Activated CD4-positive, alpha-beta T cell treated with anti-CD3 and anti-CD28 coated beads for 36 hours (primary cell): Measurements from ENCODE around the gene PERCC1. TPM values are rescaled to one million over a fixed set of nuclear protein-coding genes. Genes with fewer than 3 reads are reported as not detected.
A peak's percentile ranks its signal among the peaks of the same experiment; 100 is the strongest.

Experiments
- ATAC-seq: fragments of 200-7000 bp; cut with Tn5 transposase; one replicate; pipeline ENCODE4 v1.10.0; 2021; ENCODE audit warnings: mild to moderate bottlenecking, moderate library complexity
- CTCF ChIA-PET: fragments of 350-600 bp; sonication (Branson Sonifier 250); formaldehyde crosslinking; loops from one replicate; lab custom pipeline; 2021; ENCODE audit warnings: antibody characterized with exemption; lab: Charles Lee
- POLR2A ChIA-PET: fragments of 350-600 bp; sonication (Branson Sonifier 250); formaldehyde crosslinking; loops from one replicate; lab custom pipeline; 2021; ENCODE audit warnings: antibody characterized with exemption, inconsistent platforms; lab: Charles Lee
- DNase-seq: peaks from one replicate; pipeline ENCODE4 v3.0.0-alpha.2; 2020
- H3K27ac Mint-ChIP-seq: one replicate; pipeline ENCODE4 v1.8.0; 2021; ENCODE audit warnings: mixed read lengths
- H3K27me3 Mint-ChIP-seq: one replicate; pipeline ENCODE4 v1.8.0; 2021; ENCODE audit warnings: mixed read lengths
- H3K36me3 Mint-ChIP-seq: one replicate; pipeline ENCODE4 v1.8.0; 2021; ENCODE audit warnings: low read depth, mixed read lengths
- H3K4me1 Mint-ChIP-seq: one replicate; pipeline ENCODE4 v1.8.0; 2021; ENCODE audit warnings: mixed read lengths
- H3K4me3 Mint-ChIP-seq: one replicate; pipeline ENCODE4 v1.8.0; 2021; ENCODE audit warnings: mild to moderate bottlenecking, moderate library complexity, mixed read lengths
- H3K9me3 Mint-ChIP-seq: one replicate; pipeline ENCODE4 v1.8.0; 2021; ENCODE audit warnings: low read depth, mixed read lengths
- intact Hi-C, 2 experiments: fragments of 100-400 bp; cut with DNase I in 1 of 2; cut with micrococcal nuclease in 1 of 2; formaldehyde crosslinking; loops; one replicate each; pipeline versions ENCODE4 v1.14.2 to v1.15.1; 2022 to 2024; cut with DNase I, micrococcal nuclease
- total RNA-seq, 2 experiments: library from RNA; stranded (reverse); gene quantifications; one replicate each; pipeline ENCODE4 v1.2.3, GENCODE V29; 2021

Gene PERCC1
- total RNA-seq, 2 experiments from 2014 or later = not detected

DNA sequence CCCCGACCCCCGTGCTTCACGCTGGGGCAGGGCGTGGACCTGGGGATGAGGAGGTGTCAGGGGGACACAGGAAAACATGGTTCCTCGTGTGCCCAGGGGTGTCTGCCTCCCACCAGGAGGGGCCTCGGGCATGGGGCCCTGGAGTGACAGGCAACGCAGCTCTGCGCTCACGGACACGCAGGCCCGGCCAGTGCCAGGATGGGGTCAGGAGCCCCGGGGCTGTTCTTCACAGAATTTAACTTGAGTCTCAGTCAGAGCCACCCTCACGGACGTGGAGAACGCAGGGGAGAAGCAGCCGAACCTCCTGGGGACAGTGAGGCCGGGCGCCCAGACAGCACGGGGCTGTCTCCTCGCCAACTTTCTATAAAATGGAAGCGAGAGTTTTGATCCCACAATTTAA is 33.1 kb upstream of the PERCC1 start:
- Mint-ChIP-seq H3K9me3 (no peaks in the 10 kb centered on the region), H3K36me3 (peaks cover 3% of the 10 kb centered on the region), H3K27me3 (no peaks in the 10 kb centered on the region), H3K27ac (no peak overlapping the region), H3K4me1 (no peaks in the 10 kb centered on the region), H3K4me3 (no peak overlapping the region)
- ATAC-seq (no peak), DNase-seq (no peak)
- POLR2A ChIA-PET = no interaction called here
- intact Hi-C loops = no loop called here
- CTCF ChIA-PET = no interaction called here

DNA sequence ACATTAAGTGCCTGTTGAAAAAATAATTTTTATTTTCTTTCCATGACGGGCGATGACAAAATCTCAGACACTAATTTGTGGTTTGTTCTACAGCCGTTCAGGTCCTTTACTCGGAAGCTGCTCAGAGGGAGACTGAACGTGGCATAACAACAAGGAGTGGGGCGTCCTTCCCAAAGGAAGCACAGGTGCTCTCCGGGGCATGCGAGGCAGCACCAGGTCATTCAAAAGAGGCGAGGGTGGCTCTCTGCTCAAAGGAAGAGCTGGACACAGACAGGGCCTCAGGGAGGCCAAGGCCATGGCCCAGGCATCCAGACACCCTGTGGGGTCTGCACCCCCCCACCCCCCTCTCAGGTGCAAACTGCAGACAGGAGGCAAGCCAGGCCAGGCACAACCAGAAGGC is 32.5 kb upstream of the PERCC1 start:
- H3K27ac Mint-ChIP-seq = no peak overlapping the region
- no peak for ATAC-seq
- no peaks in the 10 kb centered on the region for H3K27me3 Mint-ChIP-seq
- POLR2A ChIA-PET = no interaction called here
- CTCF ChIA-PET = no interaction called here
- H3K4me1 Mint-ChIP-seq = no peaks in the 10 kb centered on the region
- intact Hi-C loops = no loop called here
- H3K36me3 Mint-ChIP-seq = peaks cover 3% of the 10 kb centered on the region
- H3K9me3 Mint-ChIP-seq = no peaks in the 10 kb centered on the region
- no peak for DNase-seq
- no peak overlapping the region for H3K4me3 Mint-ChIP-seq

DNA sequence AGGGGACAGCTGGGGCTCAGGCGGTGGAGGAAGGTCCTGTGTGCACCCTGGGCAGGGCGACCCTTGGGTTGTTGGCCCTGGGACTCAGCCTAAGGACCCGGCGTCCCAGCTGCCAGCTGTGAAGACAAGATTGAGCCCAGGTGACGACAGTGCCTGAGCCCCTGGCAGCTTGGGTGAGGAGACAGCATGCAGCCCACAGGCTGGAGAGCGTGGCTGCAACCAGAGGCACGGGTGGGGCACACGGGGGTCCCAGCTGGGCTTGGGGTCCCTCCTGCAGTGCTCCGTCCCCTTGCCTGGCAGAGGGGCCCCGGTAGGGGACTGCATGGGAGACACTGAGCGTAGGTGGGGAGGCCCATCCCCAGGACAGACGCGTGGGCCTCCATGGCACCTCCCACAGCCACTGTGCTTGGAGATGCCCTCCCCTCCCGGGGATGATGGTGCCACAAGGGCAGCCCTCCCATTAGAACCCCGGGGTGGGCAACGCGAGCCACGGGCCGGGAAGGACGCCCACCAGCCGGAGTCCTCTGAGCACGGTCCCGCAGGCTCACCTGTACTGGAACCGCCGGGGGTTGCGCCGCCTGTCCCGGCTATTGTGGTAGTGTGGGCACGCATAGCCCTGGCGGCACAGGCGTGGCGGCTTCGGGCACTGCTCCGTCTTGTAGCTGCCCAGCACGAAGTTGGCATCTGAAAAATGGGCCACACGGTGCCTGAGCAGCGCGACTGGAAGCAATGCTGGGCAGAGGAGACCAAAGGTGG is 31.9 kb upstream of the PERCC1 start:
- Mint-ChIP-seq H3K36me3 (peaks cover 3% of the 10 kb centered on the region), H3K27ac (no peak overlapping the region), H3K9me3 (no peaks in the 10 kb centered on the region), H3K4me3 (no peak overlapping the region), H3K27me3 (no peaks in the 10 kb centered on the region), H3K4me1 (no peaks in the 10 kb centered on the region)
- ChIA-PET POLR2A (no interaction called here), CTCF (no interaction called here)
- intact Hi-C loops = no loop called here
- DNase-seq (no peak), ATAC-seq (no peak)

DNA sequence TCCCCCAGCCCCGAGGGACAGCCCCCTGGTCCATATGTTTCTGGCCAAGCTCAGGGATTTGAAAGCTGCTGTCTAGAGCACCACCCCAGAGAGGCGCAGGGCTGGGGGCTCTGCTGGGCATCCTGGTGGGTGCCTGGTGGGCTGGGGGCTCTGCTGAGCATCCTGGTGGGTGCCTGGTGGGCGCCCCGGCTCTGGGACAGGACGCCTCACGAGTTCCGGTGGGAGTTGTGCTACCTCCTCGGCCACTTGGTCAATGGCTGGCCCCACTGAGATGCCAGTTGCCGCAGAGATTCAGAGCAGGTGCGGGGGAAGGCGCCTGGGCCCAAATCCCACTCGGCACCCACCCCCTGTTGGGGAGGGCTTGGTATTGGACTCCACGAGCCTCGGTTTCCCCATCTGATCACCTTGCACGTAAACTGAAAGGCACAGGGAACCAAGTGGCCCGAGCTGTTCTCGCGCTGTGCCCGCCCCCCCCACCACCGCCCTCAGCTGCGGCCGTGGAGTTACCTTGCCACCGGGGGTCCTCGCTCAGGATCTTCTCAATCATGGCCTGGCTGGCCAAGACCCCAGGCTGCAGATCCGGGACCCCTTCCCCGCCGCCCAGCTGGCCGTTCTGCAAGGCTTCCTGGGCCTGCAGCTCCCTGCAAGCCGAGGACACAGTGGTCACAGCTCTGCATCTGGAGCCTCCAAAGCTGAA is 29.7 kb upstream of the PERCC1 start:
- intact Hi-C loops = no loop called here
- Mint-ChIP-seq H3K9me3 (no peaks in the 10 kb centered on the region), H3K27ac (no peak overlapping the region), H3K36me3 (peaks cover 3% of the 10 kb centered on the region), H3K4me1 (no peaks in the 10 kb centered on the region), H3K27me3 (no peaks in the 10 kb centered on the region), H3K4me3 (no peak overlapping the region)
- POLR2A ChIA-PET = no interaction called here
- DNase-seq (no peak), ATAC-seq (no peak)
- CTCF ChIA-PET = no interaction called here

DNA sequence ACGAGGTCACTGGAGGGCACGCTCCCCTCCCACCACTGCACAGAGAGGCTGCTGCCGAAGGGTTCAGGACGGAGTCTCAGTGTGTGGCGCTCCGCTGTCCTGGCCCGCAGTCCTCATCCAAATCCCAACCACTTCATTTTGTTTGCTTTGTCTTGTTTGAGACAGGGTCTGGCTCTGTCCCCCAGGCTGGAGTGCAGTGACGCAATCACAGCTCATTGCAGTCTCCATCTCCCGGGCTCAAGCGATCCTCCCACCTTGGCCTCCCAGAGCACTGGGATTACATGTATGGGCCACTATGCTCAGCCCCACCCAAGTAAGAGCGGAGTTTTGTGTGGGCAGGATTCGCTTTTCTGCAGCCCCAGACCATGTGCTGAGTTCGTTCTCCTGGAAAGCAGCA is 29.1 kb upstream of the PERCC1 start:
- no peak for ATAC-seq
- Mint-ChIP-seq H3K27ac (no peak overlapping the region), H3K9me3 (no peaks in the 10 kb centered on the region), H3K4me1 (no peaks in the 10 kb centered on the region), H3K27me3 (no peaks in the 10 kb centered on the region), H3K36me3 (peaks cover 3% of the 10 kb centered on the region), H3K4me3 (no peak overlapping the region)
- no peak for DNase-seq
- CTCF ChIA-PET = no interaction called here
- intact Hi-C loops = no loop called here
- POLR2A ChIA-PET = no interaction called here

DNA sequence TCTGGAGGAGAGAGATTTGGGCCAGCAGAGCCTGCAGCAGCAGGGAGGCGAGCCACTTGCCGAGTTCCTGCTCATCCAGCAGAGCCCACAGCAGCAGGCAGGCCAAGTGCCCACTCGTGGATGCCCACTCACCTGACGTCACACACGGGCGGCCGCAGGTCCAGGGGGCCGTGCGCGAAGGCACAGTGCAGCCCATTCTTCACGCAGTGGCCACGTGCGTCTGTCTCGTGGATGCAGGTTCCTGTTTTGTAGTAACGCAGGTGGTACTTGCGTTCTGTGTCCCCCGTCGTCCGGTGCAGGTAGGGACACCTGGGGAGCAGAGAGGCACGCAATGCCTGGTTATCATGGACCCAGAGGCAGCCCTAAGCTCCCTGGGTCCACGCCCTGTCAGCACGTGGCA is 27.8 kb upstream of the PERCC1 start:
- H3K4me3 Mint-ChIP-seq = no peak overlapping the region
- ATAC-seq = no peak
- H3K27me3 Mint-ChIP-seq = no peaks in the 10 kb centered on the region
- intact Hi-C loops = no loop called here
- DNase-seq = no peak
- peaks cover 3% of the 10 kb centered on the region for H3K36me3 Mint-ChIP-seq
- POLR2A ChIA-PET = no interaction called here
- CTCF ChIA-PET = no interaction called here
- no peak overlapping the region for H3K27ac Mint-ChIP-seq
- H3K9me3 Mint-ChIP-seq = no peaks in the 10 kb centered on the region
- peaks cover 5% of the 10 kb centered on the region for H3K4me1 Mint-ChIP-seq

DNA sequence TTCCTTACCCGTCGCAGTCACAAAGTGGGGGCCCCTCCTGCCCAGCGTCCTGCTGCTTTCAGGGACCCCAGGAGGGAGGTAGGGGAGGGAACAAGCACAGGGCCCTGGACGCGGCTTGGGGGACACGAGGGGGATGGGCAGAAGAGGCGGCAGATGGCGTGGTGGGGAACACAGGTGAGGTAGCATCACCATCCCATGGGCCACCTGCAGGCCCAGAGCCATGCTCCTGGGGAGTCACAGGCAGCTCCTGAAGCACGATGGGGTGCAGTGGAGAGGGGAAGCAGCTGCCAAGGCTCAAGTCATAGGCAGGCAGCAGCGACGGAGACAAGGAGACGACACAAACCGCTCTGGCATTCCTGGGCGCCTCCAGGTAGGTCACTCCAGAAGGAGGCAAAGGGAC is 27.1 kb upstream of the PERCC1 start:
- H3K4me1 Mint-ChIP-seq = peaks cover 9% of the 10 kb centered on the region
- ATAC-seq (no peak), DNase-seq (no peak)
- no peaks in the 10 kb centered on the region for H3K27me3 Mint-ChIP-seq
- H3K36me3 Mint-ChIP-seq = peaks cover 3% of the 10 kb centered on the region
- intact Hi-C loops = no loop called here
- ChIA-PET CTCF (no interaction called here), POLR2A (no interaction called here)
- H3K9me3 Mint-ChIP-seq = no peaks in the 10 kb centered on the region
- H3K4me3 Mint-ChIP-seq = no peak overlapping the region
- H3K27ac Mint-ChIP-seq = no peak overlapping the region

DNA sequence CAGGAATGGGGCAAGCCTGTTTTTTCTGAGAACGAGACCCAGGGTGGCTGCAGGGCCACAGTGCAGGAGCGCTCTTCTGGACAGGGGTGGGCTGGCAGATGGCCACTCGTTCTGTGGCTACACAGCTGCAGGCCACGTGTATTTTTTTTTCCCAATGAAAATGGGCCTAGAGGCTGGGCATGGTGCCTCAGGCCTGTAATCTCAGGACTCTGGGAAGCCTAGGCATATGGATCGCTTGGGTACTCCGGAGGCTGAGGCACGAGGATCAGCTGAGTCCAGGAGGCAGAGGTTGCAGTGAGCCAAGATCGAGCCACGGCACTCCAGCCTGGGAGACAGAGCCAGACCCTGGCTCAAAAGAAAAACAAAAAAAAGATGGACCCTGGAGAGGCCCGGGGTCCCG is 23.1 kb upstream of the PERCC1 start:
- H3K4me3 Mint-ChIP-seq = peak overlapping the region; percentile 63

DNA sequence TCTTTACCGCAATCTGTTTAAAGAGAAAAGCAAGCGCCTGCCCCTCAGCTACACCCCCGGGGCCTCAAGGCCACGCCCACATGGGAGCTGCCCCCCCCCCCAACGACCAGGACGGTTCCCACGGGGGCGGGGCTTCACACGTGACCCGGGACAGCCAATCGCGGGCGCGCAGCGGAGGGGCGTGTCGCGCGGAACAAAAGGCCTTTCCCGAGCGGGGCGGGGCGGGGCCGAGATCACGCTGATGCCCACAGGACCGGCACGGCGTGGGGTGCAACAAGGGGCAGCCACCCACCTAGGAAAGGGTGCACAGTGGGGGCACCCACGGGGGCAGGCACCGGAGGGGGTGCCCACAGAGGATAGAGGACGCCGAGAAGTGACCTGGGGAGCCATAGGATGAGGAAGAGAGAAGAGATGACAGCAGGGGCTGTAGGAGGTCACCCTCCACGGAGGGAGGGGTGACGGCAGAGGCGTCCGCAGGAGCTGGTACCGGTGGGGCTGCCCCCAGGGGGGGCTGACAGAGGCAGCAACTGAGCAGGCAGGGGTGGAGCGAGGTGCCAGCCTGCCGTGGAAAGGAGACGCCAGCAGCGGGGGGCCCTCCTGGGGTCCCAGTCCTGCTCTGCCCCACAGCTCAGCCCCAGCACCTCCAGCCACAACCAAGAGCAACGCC is 22.6 kb upstream of the PERCC1 start:
- H3K27me3 Mint-ChIP-seq = no peaks in the 10 kb centered on the region
- peak overlapping the region; percentile 63 for H3K4me3 Mint-ChIP-seq
- no peaks in the 10 kb centered on the region for H3K9me3 Mint-ChIP-seq
- ChIA-PET CTCF (interaction anchor here (0.6 to 1.9 kb wide), 3 partner anchors 19 to 44 kb away, joined by 3 to 8 read pairs (median 3); no protein-coding TSS in a partner anchor), POLR2A (interaction anchor here (0.6 to 1.4 kb wide), 4 partner anchors 17 to 91 kb away, joined by 3 to 5 read pairs (median 4); no protein-coding TSS in a partner anchor)
- no peaks in the 10 kb centered on the region for H3K36me3 Mint-ChIP-seq
- H3K4me1 Mint-ChIP-seq = peaks cover 18% of the 10 kb centered on the region
- intact Hi-C loops = loop anchor here in 1 of 2 experiments (1.0 kb wide), 3 partner anchors 29 to 85 kb away; partner anchors contain the start of gene TELO2
- H3K27ac Mint-ChIP-seq = no peak overlapping the region
- ATAC-seq (peak; percentile 94), DNase-seq (peak; percentile 95)

More for the DNA sequence above, 23.1 kb upstream of the PERCC1 start:
- DNase-seq (no peak), ATAC-seq (no peak)
- ChIA-PET CTCF (interaction anchor here (0.6 to 1.9 kb wide), 3 partner anchors 19 to 44 kb away, joined by 3 to 8 read pairs (median 3); no protein-coding TSS in a partner anchor), POLR2A (interaction anchor here (0.6 to 1.4 kb wide), 3 partner anchors 18 to 51 kb away, joined by 3 to 5 read pairs (median 4); no protein-coding TSS in a partner anchor)
- H3K36me3 Mint-ChIP-seq = no peaks in the 10 kb centered on the region
- peaks cover 18% of the 10 kb centered on the region for H3K4me1 Mint-ChIP-seq
- H3K27ac Mint-ChIP-seq = no peak overlapping the region
- intact Hi-C loops = loop anchor here in 1 of 2 experiments (1.0 kb wide), 3 partner anchors 28 to 86 kb away; partner anchors contain the start of gene TELO2
- no peaks in the 10 kb centered on the region for H3K9me3 Mint-ChIP-seq
- no peaks in the 10 kb centered on the region for H3K27me3 Mint-ChIP-seq

DNA sequence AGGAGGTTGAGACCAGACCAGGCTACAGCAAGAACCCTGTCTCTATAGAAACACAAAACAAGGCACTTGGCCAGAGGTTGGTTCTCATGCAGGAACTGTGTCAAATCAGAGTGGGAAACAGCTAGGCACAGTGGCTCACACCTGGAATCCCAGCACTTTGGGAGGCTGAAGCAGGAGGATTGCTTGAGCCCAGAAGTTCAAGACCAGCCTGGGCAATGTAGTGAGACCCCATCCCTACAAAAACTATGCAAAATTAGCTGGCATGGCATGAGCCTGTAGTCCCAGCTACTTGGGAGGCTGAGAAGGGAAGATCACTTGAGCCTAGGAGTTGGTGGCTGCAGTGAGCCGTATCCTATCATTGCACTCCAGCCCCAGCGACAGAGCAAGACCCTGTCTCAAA is 18.0 kb upstream of the PERCC1 start:
- CTCF ChIA-PET = interaction anchor here (0.8 to 1.0 kb wide), 3 partner anchors 16 to 101 kb away, joined by 3 read pairs; no protein-coding TSS in a partner anchor
- DNase-seq = no peak
- peaks cover 22% of the 10 kb centered on the region for H3K4me1 Mint-ChIP-seq
- intact Hi-C loops = loop anchor here (1.0 to 5.0 kb wide), 4 partner anchors 36 to 826 kb away; partner anchors contain the start of genes GNPTG (in 1 of the 2) and TSR3 (in 1 of the 2)
- no peaks in the 10 kb centered on the region for H3K27me3 Mint-ChIP-seq
- no peak overlapping the region for H3K27ac Mint-ChIP-seq
- H3K4me3 Mint-ChIP-seq = peak overlapping the region; percentile 81
- no peak for ATAC-seq
- peaks cover 2% of the 10 kb centered on the region for H3K36me3 Mint-ChIP-seq
- no peaks in the 10 kb centered on the region for H3K9me3 Mint-ChIP-seq
- POLR2A ChIA-PET = no interaction called here
